HCT116 (cell line): Measurements from ENCODE around the gene RAB19. TPM values are rescaled to one million over a fixed set of nuclear protein-coding genes. Genes with fewer than 3 reads are reported as not detected.

ENCODE experiments used
- ATAC-seq: fragments of 200-7000 bp; cut with Tn5 transposase; 2 replicates; pipeline ENCODE4 v1.9.1; 2020; ENCODE audit warnings: mild to moderate bottlenecking, moderate library complexity
- BruUV-seq: library from RNA; stranded (reverse); fragments of 400-500 nt; replicated peaks from 2 replicates; lab custom pipeline; 2021; lab: Mats Ljungman, UMichigan
- CTCF ChIA-PET: fragments of 300-600 bp; sonication (Branson Sonifier 250); formaldehyde crosslinking; loops from one replicate; lab custom pipeline; 2021; ENCODE audit warnings: antibody characterized with exemption; lab: Charles Lee
- POLR2A ChIA-PET: fragments of 300-600, 350-600 bp; sonication (Branson Sonifier 250); formaldehyde crosslinking; loops from one replicate; lab custom pipeline; 2021; ENCODE audit warnings: antibody characterized with exemption; lab: Charles Lee
- RAD21 ChIA-PET, 2 experiments: fragments of 300-600 bp; sonication (Branson Sonifier 250); formaldehyde crosslinking; loops; one replicate each; lab custom pipeline; 2023; ENCODE audit warnings: low total read pairs in 2 of 2; ENCODE audit not compliant: uncharacterized antibody in 2 of 2, unreplicated experiment in 2 of 2, low non-redundant PET in 1 of 2; lab: Charles Lee
- DNase-seq: peaks from one replicate; pipeline ENCODE4 v3.0.0-alpha.2; 2010; ENCODE audit warnings: low read depth, low spot score
- H2AFZ ChIP-seq: fragments of 200-600 bp; shearing (Covaris generic), sonication (generic); 2 replicates; pipeline ENCODE4 v1.6.1; 2017; ENCODE audit warnings: low read depth, mixed run types, mixed read lengths, antibody characterized with exemption, low read length; ENCODE audit not compliant: poor library complexity, severe bottlenecking
- H3K27ac ChIP-seq: 2 replicates; pipeline ENCODE4 v1.5.1; 2012; ENCODE audit warnings: low read depth, low read length
- H3K27me3 ChIP-seq: fragments of 200-600 bp; sonication (generic); 2 replicates; pipeline ENCODE4 v1.6.1; 2016; ENCODE audit warnings: mixed run types, low read length, mixed read lengths; ENCODE audit not compliant: insufficient read depth
- H3K36me3 ChIP-seq, 2 experiments: fragments of 200-500 bp in 1 of 2; fragments of 200-600 bp in 1 of 2; sonication (Bioruptor generic) in 1 of 2; sonication (generic) in 1 of 2; 2 replicates each; pipeline versions ENCODE4 v1.5.1 to v1.6.1; 2014 to 2016; ENCODE audit warnings: low read length in 2 of 2, inconsistent platforms in 1 of 2, mixed read lengths in 1 of 2, mixed run types in 1 of 2; ENCODE audit not compliant: insufficient read depth in 2 of 2, control insufficient read depth in 1 of 2
- H3K4me1 ChIP-seq, 2 experiments: fragments of 200-600 bp in 1 of 2; sonication (generic) in 1 of 2; 2 replicates each; pipeline versions ENCODE4 v1.5.1 to v1.6.1; 2012 to 2017; ENCODE audit warnings: low read length in 2 of 2, inconsistent platforms in 1 of 2, mild to moderate bottlenecking in 1 of 2, mixed read lengths in 1 of 2, mixed run types in 1 of 2, moderate library complexity in 1 of 2; ENCODE audit not compliant: insufficient read depth in 2 of 2, control insufficient read depth in 1 of 2
- H3K4me2 ChIP-seq: fragments of 200-600 bp; sonication (generic); 2 replicates; pipeline ENCODE4 v1.6.1; 2017; ENCODE audit warnings: mixed run types, low read length, mixed read lengths
- H3K4me3 ChIP-seq, 2 experiments: fragments of 200-600 bp in 1 of 2; sonication (generic) in 1 of 2; replicated peaks in 1 of 2; 2 replicates each; pipeline ENCODE4 v1.5.1; 2011 to 2016; ENCODE audit warnings: low read length in 2 of 2, control low read depth in 1 of 2, low read depth in 1 of 2, mild to moderate bottlenecking in 1 of 2, mixed read lengths in 1 of 2, mixed run types in 1 of 2
- H3K79me2 ChIP-seq: fragments of 200-600 bp; sonication (generic); 2 replicates; pipeline ENCODE4 v1.6.1; 2017; ENCODE audit warnings: mild to moderate bottlenecking, mixed run types, low read length, moderate library complexity, mixed read lengths; ENCODE audit not compliant: insufficient read depth
- H3K9ac ChIP-seq: fragments of 200-600 bp; sonication (generic); 2 replicates; pipeline ENCODE4 v1.6.1; 2016; ENCODE audit warnings: low read length, mixed read lengths
- H3K9me2 ChIP-seq: fragments of 200-600 bp; sonication (generic), shearing (Covaris generic); 2 replicates; pipeline ENCODE4 v1.6.1; 2017; ENCODE audit warnings: mixed run types, mild to moderate bottlenecking, moderate library complexity; ENCODE audit not compliant: insufficient read depth
- H3K9me3 ChIP-seq, 2 experiments: fragments of 200-500 bp in 1 of 2; fragments of 200-600 bp in 1 of 2; sonication (Bioruptor generic) in 1 of 2; sonication (generic) in 1 of 2; 2 replicates each; pipeline ENCODE4 v1.6.1; 2014 to 2017; ENCODE audit warnings: low read length in 2 of 2, mixed read lengths in 2 of 2, inconsistent platforms in 1 of 2, low read depth in 1 of 2, mild to moderate bottlenecking in 1 of 2, mixed run types in 1 of 2, moderate library complexity in 1 of 2; ENCODE audit not compliant: control insufficient read depth in 1 of 2, insufficient read depth in 1 of 2
- H4K20me1 ChIP-seq: fragments of 200-600 bp; sonication (generic), shearing (Covaris generic); 2 replicates; pipeline ENCODE4 v1.6.1; 2017; ENCODE audit warnings: mixed run types, mild to moderate bottlenecking, moderate library complexity; ENCODE audit not compliant: insufficient read depth
- CEBPB ChIP-seq: IDR thresholded peaks from 2 replicates; pipeline ENCODE4 v1.6.1; 2012; ENCODE audit warnings: low read depth
- EGR1 ChIP-seq: IDR thresholded peaks from 2 replicates; pipeline ENCODE4 v1.6.1; 2012; ENCODE audit warnings: low read depth
- EZH2 ChIP-seq: fragments of 200-600 bp; sonication (generic); IDR thresholded peaks from 2 replicates; pipeline ENCODE4 v1.6.1; 2017; ENCODE audit warnings: antibody characterized with exemption, mixed run types
- JUND ChIP-seq: IDR thresholded peaks from 2 replicates; pipeline ENCODE4 v1.6.1; 2012
- MAX ChIP-seq: IDR thresholded peaks from 2 replicates; pipeline ENCODE4 v1.6.1; 2012
- POLR2A ChIP-seq: IDR thresholded peaks from 2 replicates; pipeline ENCODE4 v1.7.0; 2011; ENCODE audit warnings: borderline replicate concordance; ENCODE audit not compliant: insufficient read depth, insufficient read length; ENCODE audit errors: extremely low read depth
- RAD21 ChIP-seq: IDR thresholded peaks from 2 replicates; pipeline ENCODE4 v1.6.1; 2012; ENCODE audit warnings: low read depth, mild to moderate bottlenecking
- REST ChIP-seq: IDR thresholded peaks from 2 replicates; pipeline ENCODE4 v1.6.1; 2012; ENCODE audit warnings: low read depth
- SP1 ChIP-seq: IDR thresholded peaks from 2 replicates; pipeline ENCODE4 v1.6.1; 2012; ENCODE audit warnings: low read depth
- YY1 ChIP-seq: IDR thresholded peaks from 2 replicates; pipeline ENCODE4 v1.6.1; 2011; ENCODE audit warnings: low read length, low read depth, moderate library complexity, mild to moderate bottlenecking; ENCODE audit not compliant: insufficient replicate concordance; ENCODE audit errors: extremely low read depth
- ZFX ChIP-seq: fragments of 450-650 bp; IDR thresholded peaks from 2 replicates; pipeline ENCODE4 v1.6.1; 2017
- ZNF274 ChIP-seq: fragments of 200-500 bp; sonication (Bioruptor generic); IDR thresholded peaks from 2 replicates; pipeline ENCODE4 v1.6.1; 2014; ENCODE audit warnings: mild to moderate bottlenecking, low read depth, low read length, inconsistent platforms
- intact Hi-C: fragments of 100-400 bp; cut with micrococcal nuclease; formaldehyde crosslinking; loops from 2 replicates; pipeline ENCODE4 v1.10.0; 2022
- total RNA-seq: library from RNA; stranded (reverse); gene quantifications from one replicate; pipeline ENCODE4 v1.2.1, GENCODE V29; 2021; ENCODE audit not compliant: unreplicated experiment
- TF ChIP-seq, protein P1 (sequence below), 3 experiments: fragments of 200-600 bp in 1 of 3; sonication (generic) in 1 of 3; IDR thresholded peaks in 2 of 3; conservative IDR thresholded peaks in 1 of 3; 2 replicates each; pipeline ENCODE4 v1.5.1; 2012 to 2017; ENCODE audit warnings: low read depth in 2 of 3, low read length in 2 of 3, antibody characterized with exemption in 1 of 3, borderline replicate concordance in 1 of 3, control low read depth in 1 of 3, mild to moderate bottlenecking in 1 of 3, mixed read lengths in 1 of 3, mixed run types in 1 of 3, moderate library complexity in 1 of 3; ENCODE audit not compliant: insufficient read depth in 1 of 3
- TF ChIP-seq, protein P2 (sequence below): IDR thresholded peaks from 2 replicates; pipeline ENCODE4 v1.6.1; 2012

The RAB19 gene
- total RNA-seq, 1 experiment from 2014 or later, result 2.6 TPM

- H3K9ac ChIP-seq, result no peak overlapping the region
- no peaks in the 10 kb centered on the region for H3K9me3 ChIP-seq
- no peaks in the 10 kb centered on the region for H4K20me1 ChIP-seq
- H3K4me2 ChIP-seq, result no peak overlapping the region
- ATAC-seq (no peak), DNase-seq (no peak)
- intact Hi-C loops, result loop anchor here (10.0 kb wide), 1 partner anchor 273 kb away; the partner anchor contains the start of gene KDM7A
- TF ChIP-seq ZNF274, result no peak
- no peak for TF ChIP-seq CEBPB
- TF ChIP-seq, protein P1, sequence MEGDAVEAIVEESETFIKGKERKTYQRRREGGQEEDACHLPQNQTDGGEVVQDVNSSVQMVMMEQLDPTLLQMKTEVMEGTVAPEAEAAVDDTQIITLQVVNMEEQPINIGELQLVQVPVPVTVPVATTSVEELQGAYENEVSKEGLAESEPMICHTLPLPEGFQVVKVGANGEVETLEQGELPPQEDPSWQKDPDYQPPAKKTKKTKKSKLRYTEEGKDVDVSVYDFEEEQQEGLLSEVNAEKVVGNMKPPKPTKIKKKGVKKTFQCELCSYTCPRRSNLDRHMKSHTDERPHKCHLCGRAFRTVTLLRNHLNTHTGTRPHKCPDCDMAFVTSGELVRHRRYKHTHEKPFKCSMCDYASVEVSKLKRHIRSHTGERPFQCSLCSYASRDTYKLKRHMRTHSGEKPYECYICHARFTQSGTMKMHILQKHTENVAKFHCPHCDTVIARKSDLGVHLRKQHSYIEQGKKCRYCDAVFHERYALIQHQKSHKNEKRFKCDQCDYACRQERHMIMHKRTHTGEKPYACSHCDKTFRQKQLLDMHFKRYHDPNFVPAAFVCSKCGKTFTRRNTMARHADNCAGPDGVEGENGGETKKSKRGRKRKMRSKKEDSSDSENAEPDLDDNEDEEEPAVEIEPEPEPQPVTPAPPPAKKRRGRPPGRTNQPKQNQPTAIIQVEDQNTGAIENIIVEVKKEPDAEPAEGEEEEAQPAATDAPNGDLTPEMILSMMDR (IDR thresholded peaks at IDR 0.05 in 2 of 3, conservative IDR thresholded peaks at IDR 0.05 in 1 of 3; ENCODE audit: borderline replicate concordance in 1 of 3, insufficient read depth in 1 of 3, low read depth in 2 of 3, low read length in 2 of 3), result no peak
- TF ChIP-seq ZFX, result no peak
- TF ChIP-seq EZH2, result no peak
- TF ChIP-seq JUND, result no peak
- H3K9me2 ChIP-seq, result no peaks in the 10 kb centered on the region
- H3K4me1 ChIP-seq, result peaks cover 4 to 6% of the 10 kb centered on the region in 2 experiments
- CTCF ChIA-PET, result no interaction called here
- POLR2A ChIA-PET, result no interaction called here
- H2AFZ ChIP-seq, result no peak overlapping the region
- no peaks in the 10 kb centered on the region for H3K27me3 ChIP-seq
- H3K36me3 ChIP-seq, result no peaks in the 10 kb centered on the region
- H3K4me3 ChIP-seq, result no peak overlapping the region
- RAD21 ChIA-PET, result no interaction called here
- no peak overlapping the region for H3K27ac ChIP-seq
- H3K79me2 ChIP-seq, result no peaks in the 10 kb centered on the region
- no TSS peak for BruUV-seq
These were observed 44.0 kb downstream of the RAB19 start for GRCh38 chr7:140447841-140448240.

DNA sequence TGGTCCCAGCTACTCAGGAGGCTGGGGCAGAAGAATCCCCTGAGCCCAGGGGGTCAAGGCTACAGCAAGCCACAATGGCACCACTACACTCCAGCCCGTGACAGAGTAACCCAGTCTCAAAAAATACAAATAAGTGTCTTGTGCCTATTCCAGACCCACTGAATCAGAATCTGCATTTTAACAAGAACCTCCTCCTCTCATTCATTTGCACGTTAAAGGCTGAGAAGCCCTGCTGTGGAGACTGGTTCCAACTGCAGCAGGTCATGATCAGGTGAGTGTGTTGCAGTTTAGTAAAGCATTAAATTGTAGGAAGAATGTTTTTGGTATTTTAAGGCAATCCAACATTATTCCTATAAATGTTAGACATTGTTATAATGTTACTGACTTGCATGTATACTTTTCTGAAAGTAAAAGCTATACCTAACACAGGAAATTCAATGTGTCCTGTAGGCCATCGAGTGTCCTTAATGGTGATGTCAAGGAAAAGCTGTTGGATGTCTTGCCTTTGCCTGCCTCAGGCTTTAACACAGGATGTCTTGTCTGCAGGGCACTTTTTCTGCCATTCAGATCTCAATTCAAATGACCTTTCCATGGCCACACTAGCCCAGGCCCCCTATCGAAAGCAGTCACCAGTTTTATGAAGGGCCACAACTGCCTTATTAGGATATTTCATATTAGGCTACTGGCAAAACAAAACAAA, 45.1 kb downstream of the RAB19 start:
- ChIA-PET POLR2A (no interaction called here), RAD21 (no interaction called here)

More for the DNA sequence above, 45.1 kb downstream of the RAB19 start:
- TF ChIP-seq SP1 (no peak), YY1 (no peak), POLR2A (no peak), EGR1 (no peak), CEBPB (no peak), EZH2 (no peak), JUND (no peak), RAD21 (no peak), MAX (no peak), REST (no peak), ZNF274 (no peak)
- TF ChIP-seq, protein P2, sequence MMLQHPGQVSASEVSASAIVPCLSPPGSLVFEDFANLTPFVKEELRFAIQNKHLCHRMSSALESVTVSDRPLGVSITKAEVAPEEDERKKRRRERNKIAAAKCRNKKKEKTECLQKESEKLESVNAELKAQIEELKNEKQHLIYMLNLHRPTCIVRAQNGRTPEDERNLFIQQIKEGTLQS, result no peak
- no peak for ATAC-seq
- Histone ChIP-seq H3K27me3 (no peaks in the 10 kb centered on the region), H4K20me1 (no peaks in the 10 kb centered on the region), H3K9me2 (no peaks in the 10 kb centered on the region), H3K4me2 (no peak overlapping the region), H3K27ac (no peak overlapping the region), H3K36me3 (no peaks in the 10 kb centered on the region), H2AFZ (no peak overlapping the region), H3K4me3 (no peak overlapping the region), H3K4me1 (peaks cover 1 to 2% of the 10 kb centered on the region in 2 experiments), H3K9me3 (no peaks in the 10 kb centered on the region), H3K9ac (no peak overlapping the region), H3K79me2 (no peaks in the 10 kb centered on the region)
- DNase-seq, result no peak
- intact Hi-C loops, result loop anchor here (10.0 kb wide), 1 partner anchor 274 kb away; the partner anchor contains the start of gene KDM7A
- no TSS peak for BruUV-seq
- CTCF ChIA-PET, result no interaction called here
